Activated CD4-positive, alpha-beta T cell treated with anti-CD3 and anti-CD28 coated beads, Interleukin-2, amount 50 U/mL, for 16 hours (primary cell): Measurements from ENCODE around the gene TSKU.

Experiments used
- DNase-seq: peaks from one replicate; pipeline ENCODE4 v3.0.0-alpha.2; 2020

The TSKU gene

DNA sequence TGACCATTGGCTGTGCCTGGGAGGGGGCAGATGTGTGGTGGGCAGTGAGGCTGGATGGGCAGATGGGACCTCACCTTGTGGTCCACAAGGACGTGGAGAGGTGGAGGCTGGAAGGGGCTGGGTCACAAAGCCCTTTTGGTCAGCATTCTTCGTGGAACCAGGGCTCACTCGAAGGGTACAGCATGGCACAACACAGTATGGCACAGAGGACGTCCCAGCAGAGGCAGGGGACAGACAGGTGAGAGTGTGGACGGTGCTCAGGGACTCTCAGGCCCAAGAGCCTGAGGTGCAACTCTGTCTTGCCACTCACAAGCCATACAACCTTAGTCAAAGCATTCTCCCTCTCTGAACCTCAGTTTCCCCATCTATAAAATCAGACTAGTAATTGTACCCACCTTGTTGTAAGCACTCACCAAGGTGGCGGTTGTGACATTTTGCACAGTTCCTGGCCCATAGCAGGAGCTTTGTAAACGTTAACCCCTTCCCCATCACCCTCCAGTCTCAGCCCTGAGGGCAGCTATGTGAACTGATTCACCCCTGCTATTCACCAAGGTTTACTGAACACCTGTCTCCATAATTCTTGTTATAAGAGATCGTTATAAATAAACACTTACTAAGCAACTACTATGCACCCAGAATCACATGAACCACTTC is 11.6 kb upstream of the TSKU start:
- no peak for DNase-seq

DNA sequence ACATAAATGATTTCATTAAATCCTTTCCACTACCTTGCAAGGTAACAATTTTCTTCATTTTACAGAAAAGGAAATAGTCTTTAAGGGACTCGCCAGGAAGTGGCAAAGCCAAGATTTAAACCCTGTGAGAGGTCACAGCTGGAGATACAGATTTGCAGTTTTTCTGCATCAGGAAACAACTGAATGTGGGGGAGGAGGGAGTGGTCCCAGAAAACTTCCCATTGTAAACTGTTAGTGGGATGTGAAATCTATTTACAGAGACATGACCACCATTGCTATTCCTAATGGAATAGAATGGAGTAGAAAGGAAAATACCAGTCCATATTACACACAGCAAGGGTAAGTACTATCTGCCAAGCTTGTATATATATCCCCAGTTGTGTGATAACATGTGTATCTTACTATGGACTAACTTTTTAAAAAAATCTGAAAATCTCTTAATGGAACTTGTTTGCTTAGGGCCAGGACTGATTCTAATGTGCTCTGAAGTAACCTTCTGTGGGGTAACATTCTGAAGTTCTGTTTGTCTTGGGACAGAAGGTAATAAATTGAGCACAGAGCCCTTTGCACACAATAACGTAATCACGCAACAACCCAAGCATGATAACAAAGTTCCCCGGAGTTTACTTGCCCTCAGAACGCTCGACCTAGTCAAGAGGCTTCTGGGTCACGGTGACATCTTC is 10.9 kb upstream of the TSKU start:
- no peak for DNase-seq

DNA sequence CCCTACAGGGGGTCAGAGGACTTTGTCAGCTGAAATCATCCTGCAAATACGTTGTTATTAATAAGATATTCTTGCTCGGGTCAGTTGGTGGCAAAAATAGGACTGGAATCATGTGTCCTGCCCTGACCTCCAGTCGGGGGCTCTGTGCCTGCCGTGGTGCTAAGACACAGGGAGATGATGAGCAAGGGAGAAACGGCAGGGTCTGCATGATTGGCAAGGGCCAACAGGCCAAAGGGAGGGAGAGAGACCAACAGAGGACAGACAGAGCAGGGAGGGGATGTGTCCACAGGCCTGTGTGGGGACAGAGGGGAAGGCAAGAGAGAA is 10.4 kb upstream of the TSKU start:
- DNase-seq = no peak

DNA sequence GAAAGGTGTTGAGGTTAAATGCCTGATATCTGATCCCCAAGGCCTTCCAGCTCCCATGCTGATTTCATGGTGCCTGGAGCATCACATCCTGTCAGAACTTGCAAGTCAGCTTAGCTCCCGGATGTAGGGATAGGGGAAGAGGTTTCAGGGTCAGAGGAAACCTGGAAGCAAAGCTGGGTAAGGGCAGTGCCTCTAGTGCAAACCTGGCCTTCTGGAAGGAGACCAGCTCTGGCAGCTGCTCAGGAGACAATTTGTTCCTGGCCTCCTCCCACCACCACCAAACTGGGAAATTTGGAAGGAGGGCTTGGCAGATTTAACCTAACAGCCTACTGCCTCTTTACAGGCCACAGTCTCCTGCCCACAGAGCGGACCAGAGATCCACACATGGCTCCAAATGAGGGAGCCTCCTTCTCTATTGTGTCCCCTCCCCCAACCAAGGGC is 9.2 kb upstream of the TSKU start:
- DNase-seq = no peak

DNA sequence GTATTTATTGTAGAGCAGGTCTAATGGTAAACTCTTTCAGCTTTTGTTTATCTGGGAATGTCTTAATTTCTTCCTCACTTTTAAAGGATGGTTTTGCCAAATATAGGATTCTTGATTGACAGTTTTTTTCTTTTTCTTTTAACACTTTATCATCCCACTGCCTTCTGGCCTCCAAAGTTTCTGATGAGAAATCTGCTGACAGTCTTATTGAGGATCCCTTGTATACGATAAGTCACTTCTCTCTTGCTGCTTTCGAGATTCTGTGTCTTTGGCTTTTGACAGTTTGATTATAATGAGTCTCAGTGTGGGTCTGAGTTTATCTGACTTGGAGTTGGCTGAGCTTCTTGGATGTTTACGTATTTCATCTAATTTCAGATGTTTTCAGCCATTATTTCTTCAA is 6.7 kb upstream of the TSKU start:
- no peak for DNase-seq

DNA sequence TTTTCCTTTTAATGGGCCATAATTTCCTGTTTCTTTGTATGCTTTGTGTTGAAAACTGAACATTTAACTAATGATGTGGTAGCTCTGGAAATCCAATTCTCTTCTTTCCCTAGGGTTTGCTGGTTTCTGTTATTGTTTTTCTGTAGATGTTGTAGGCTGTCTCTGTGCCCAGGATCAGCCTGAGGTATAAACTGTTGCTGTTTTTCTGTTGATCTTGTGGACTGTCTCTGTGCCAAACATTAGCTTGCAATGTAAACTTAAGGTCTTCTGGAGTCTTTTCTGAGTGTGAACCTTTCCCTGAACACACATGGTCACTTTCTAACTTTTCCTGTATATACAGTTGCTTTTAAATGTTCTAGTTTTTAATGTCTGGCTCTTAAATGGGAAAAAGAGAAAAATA is 5.9 kb upstream of the TSKU start:
- DNase-seq = no peak

DNA sequence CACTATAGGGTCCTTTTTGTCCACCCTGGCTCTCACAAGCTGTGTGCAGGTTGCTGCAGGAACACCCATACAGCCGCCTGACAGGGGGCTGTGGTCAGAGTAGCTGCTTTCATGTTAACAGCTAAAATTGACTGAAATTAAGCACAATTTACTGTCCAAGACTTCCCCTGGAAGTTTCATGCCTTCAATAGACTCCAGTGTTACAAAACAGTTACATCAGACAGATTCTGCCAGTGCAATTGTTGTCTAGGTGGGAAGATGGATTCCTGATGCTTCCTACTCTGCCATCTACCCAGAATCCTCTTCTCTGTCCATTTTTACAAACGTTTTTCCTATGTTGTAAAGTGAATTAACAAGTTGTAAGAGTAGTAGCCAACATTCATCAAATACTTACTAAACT is 5.3 kb upstream of the TSKU start:
- DNase-seq = no peak

DNA sequence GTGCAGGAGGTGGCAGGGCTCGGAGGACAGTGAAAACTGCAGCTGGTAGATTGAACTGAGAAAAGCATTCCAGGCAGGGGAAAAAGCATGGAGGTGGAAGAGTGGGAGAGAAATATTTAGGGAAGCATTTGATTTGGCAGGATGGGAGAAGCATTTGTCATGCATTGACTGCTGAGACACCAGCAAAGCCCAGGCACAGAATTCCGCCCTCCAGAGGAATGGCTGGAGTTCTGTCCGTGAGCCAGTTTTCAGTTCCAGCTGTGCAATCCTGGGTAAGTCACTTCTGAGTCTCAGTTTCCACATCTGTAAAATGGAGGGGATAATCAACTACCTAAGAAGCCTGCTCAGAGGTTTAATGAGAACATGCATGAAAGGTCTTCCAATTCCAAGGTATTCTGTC is 4.3 kb upstream of the TSKU start:
- DNase-seq = no peak

DNA sequence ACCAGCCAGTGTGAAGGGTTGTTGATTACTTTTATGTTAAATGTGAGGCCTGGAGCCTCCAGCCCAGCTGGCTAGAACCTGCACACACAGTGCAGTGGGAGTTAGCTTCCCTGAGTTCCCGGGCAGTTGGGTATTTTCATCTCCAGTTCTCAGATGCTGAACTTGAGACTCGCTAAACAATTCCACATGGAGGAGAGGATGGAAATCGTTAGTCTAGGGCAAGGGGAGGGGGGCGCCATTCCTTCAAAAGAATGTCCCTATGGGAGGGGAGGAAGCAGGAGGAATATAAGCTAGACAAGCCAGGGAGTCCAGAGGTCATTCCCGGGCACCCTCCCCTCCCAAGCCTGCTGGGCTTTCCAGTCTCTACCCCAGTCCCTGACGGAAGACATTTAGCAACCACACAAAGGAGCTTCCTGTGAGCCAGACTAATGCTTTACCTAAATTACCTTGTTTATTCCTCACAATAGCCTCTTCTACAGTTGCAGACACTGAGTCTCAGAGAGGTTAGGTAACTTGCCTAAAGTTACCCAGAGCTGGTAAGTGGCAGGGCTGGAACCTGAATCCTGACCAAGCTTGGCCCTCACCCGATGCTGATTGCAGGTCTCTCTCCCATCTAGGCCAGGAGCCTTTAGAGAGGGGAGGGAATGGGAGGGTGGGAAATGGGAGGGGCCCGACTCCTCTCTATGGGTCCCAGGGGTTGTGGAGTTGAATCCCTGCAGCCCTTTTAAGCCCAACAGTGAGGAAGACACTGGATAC is 1.9 kb upstream of the TSKU start:
- no peak for DNase-seq

DNA sequence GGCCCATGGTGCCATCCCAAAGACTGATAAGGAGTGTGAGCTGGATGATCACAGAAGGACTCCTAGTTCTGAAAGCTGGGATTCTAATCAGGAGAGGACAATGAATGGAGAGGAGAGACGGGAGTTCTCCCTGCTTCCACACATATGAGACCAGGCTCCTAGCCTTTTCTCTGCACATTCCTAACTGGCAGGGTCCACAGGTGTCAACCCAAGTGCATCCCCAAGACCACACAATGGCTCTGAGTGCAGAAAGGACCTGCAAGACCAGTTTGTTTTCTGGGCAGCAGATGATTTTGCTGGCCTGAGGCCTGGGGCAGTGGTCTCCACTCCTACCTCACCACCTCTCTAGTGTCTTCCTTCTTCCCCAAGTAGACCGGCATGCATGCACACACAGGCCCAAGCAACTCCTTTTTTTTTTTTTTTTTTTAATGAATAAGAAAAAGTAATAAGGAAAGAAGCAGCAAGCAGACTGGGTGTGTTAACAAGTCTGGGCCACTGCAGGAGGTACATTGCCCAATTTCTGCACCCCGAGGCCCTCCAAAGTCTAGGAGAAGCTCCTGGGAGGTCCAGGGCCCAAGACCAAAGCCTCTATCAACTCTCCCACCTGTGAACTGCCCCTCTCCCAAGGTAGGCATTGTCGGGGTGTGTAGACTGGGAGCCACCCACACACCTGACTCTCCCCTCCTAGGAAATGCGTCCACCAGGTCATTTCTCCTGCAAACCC is 1.2 kb upstream of the TSKU start:
- DNase-seq = no peak

DNA sequence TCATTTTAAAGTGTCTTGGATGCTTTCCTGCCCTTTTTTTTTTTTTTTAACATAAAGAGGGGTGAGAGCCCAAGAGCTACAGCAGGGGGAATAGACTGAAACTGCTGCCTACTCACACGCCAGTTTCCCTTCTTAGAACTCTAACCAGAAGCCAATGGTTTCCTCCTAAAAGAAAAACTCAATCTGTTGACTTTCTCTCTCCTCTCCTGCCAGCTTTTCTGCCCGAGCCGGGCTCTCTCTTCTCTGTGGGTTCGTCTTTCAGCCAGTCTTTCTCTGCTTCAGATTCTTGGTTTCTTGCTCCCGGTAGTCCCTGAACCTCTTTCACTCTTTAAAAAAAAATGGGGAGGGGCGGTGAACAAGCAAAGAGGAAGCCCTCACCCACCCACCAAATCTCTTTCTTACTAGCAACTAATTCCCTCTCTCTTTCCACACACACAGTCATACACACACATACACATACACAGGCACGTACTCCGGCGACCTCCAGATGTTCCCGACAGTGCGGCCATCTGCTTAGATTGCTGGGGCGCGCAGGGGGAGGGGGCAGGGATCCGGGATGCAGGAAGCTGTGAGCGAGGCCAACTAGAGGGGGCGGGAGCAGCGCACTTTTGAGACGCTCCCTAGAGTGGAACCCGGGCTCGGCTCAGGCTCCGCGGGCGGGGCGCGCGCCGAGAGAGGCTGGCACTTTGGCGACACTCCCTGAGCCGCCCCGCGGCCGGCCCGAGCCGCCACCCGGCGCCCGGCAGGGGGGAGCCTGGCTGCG is 444 bp upstream of the TSKU start:
- DNase-seq = peak; percentile 82

DNA sequence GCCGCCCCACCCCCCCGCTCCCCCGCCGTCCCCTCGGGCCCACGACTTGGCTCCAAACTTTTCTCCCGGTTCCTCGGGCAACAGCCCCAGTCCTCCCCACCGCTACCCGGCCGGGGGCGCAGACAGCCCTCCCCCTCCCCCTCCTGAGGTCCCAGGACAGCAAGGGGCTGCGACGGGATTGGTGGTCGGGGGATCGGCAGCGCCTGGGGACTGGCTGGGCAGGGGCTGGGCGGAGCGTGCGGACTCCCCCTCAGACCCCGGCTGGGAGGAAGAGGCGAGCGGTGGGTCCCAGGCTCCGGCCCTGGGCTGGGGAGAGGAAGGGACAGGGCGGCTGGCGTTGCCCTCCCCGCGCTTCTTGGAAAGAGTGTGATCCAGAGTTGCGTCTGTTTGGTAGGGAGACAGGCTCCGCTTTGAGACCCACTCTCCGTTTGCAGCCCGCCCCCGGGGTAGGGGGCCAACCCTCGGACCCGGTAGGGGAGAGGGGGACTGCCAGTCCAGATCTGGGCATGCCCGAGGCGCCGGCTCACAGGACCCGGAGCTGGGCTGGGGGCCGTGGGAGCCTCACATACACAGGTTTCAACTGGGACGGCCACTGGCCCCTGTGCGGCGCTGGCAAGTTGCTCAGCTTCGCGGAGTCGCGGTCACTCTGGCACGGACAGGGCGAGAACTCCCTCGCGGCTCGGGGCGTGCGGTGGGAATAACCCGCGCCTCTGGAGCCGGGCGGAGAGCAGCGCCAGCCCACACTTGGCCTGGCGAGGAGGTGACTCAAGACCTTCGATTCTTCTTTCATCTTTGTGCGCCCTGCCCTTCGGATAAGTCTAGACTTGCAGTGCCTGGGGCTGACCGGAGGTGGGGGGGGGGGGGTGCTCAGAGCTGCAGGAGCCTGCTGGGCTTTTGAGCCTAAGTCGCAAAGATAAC is 999 bp downstream of the TSKU start:
- no peak for DNase-seq

DNA sequence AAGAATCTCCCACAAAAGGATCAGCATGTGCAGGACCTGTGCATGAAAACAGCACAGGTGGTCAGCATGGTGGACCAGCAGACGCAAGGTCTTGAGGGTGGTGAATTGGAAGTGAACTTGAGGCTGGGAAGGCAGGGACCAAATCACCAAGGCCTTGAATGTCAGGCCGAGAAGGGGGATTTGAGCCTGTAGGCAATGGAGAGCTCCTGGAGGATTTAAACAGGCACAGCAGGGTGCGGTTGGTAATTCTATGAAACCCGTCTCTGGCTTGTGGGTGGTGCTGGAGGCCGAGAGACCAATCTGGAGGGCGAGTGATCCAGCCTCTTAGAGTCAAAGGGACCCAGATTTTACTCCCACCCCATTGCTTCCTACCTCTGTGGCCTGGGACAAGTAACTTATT is 2.4 kb downstream of the TSKU start:
- DNase-seq = no peak

DNA sequence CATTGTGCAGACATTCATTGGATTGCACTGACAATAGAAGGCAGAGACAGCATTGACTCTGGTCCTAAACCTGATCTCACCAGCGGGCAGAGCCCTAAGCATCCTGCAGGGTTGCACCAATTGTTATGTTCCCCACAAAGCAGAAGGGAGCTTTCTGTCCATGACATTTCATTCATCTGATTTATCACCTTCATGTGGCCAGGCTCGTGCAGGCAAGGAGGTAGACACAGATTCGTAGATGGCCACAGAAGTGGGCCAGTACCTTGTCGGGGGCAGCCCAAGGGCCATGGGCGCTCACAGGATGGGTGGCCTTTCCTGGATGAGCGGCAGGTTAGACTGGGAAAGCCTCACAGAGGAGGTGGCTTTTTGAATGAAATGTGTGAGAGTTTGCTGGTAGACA is 2.9 kb downstream of the TSKU start:
- DNase-seq = no peak

DNA sequence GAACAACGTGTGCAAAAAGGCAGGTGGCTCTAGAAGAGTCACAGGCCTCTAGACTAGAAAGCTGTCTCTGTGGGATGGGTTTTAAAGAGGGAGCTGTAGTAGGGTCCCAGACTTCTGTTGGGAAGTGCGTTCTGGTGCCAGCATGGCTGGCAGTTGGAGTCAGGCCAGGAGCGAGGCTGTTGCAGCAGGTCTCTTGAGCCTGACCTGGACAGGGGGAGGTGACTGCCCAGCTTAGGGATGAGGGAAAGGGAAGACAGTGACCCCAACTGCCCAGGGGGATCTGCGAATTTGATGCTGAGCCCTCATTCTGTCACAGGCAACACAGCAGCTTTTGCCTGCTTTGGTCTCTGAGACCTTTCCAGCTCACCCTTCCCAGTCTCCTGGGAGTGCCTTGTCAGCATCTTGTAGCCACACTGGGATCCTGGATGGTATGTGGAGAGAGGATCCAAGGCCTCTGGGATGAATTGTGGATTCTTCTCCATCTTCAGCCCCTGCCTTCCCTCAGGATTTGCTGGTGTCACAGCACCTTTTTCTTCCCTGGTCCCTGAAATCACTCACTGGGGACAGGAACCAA is 3.4 kb downstream of the TSKU start:
- DNase-seq = no peak

DNA sequence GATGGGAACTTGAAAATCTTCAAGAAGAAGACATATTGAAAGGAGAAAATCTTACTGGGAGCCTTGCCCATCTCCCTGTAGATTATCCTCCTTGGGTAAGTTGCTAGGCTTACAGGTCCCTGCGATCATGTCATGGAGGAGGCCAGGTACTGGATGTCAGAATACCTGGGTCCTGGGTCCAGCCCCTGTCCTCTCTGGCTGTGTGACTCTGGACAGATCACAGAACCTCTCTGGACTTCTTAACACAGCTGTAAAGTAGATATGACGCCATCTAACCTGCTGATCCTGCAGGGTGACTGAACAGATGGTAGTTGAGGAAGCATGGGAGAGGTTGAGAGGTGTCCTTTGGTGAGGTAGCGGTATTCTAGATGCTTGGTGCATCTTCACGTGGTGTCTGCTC is 4.1 kb downstream of the TSKU start:
- DNase-seq = no peak

DNA sequence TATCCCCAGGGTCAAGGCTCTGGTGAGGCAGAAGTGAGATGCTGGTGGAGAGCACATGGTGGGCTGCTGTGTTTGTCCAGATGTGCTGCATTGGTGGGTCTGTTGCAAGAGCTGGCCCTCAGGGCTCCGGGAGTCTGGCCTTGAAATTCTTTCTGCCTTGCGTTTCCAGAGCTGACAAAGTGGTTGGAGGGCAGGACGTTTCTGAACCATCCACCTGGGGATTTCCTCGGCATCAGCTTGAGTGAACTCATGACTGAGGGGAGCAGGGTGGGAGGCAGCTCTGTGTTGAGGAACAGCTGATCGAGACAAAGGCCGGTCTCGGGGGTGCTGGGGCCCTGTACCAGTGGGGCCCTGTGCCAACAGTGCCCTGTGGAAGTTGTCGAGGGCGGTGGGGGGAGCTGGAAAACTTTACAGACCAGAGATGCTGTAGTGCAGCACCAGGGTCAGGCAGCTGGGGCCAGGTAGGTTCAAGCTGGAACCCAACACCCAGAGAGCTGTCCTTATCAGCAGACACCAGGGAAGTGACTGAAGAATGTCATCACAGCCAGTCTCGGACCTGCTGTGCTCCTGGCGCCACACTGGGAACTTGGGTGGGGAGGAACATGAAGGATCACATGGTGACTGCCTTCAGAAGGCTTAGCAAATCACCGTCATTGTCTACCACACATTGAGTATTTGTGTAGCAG is 4.9 kb downstream of the TSKU start:
- DNase-seq = no peak

DNA sequence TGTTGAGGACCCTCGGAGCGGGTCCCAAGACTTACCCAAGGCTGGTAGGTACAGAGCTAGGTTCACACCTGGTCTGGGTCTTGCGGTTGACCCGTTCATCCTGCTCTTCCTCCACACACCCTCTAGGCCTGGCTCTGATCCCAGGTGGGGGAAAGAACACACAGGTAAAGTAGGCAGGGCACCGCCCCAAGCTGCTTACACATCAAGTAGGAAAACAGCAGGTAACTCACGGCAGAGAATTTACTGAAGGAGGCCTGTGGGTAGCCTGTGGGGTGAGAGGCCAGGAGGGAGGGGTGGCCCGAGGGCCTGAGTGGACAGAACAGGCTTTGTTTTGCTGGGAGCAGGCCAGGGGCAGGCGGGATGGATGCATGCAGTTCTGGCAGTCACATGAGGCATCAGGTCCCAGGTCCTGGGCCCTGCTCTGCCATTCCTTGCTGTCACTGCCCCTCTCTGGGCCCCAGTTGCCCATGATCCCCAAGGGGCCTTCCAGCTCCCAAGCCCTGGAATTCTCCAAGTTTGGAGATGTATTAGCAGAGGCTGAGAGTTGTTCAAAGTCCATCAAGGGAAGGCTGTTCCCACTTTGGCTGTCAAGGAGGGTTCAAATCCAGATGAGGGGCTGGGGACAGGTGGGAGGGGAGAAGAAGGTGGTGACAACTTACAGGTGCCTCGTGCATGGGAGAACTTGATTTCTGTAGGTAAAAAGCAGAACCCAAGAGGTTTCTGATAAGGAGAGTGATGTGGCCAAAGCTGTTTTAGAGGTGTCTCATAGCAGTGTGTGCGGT is 5.7 kb downstream of the TSKU start:
- DNase-seq = no peak

DNA sequence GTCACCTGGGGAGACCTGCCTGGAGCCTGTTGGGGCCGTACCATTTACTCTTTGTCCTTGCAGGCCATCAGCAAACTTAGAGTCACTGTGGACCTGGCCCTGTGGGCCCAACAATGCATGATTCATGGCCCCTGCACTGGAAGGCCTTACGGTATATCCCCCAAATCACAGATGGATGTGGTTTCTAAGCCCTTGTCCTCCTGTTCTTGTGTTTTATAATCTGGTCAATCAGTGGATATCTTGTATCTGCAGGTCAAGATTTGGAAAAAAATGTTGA is 6.2 kb downstream of the TSKU start:
- DNase-seq = no peak

DNA sequence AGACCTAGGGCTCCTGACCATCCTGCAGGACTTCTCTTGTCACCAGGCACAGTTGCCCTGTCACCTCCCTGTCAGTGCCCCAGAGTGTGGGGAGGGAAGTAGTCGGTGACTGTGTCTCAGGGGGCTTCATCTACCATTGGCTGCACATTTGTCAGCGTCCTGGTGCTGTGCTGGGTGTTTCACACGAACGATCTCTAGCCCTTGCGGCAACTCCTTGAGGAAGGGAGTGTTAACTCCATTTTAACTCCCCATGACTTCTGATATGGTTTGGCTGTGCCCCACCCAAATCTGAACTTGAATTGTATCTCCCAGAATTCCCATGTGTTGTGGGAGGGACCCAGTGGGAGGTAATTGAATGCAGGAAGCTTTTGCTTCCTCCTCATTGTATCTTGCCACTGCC is 7.1 kb downstream of the TSKU start:
- no peak for DNase-seq
